MM.1S (cell line): ENCODE data around the gene UTF1.

Experiments used
- DNase-seq: peaks from one replicate; pipeline ENCODE4 v3.0.0-alpha.2; 2015
- H2AFZ ChIP-seq: fragments of 300-600 bp; sonication (generic); 2 replicates; pipeline ENCODE4 v1.6.0; 2016; ENCODE audit warnings: antibody characterized with exemption, low read length
- H3F3A ChIP-seq: fragments of 300-600 bp; sonication (generic); 2 replicates; pipeline ENCODE4 v1.6.1; 2016; ENCODE audit warnings: mild to moderate bottlenecking, antibody characterized with exemption, low read length, moderate library complexity, mixed read lengths; ENCODE audit not compliant: insufficient read depth
- H3K27ac ChIP-seq: fragments of 300-600 bp; sonication (generic); 2 replicates; pipeline ENCODE4 v1.5.1; 2016; ENCODE audit warnings: mild to moderate bottlenecking, low read length
- H3K27me3 ChIP-seq: fragments of 300-600 bp; sonication (generic); replicated peaks from 2 replicates; pipeline ENCODE4 v1.6.0; 2016; ENCODE audit warnings: low read length; ENCODE audit not compliant: insufficient read depth
- H3K36me3 ChIP-seq: fragments of 300-600 bp; sonication (generic); replicated peaks from 2 replicates; pipeline ENCODE4 v1.6.1; 2016; ENCODE audit warnings: mild to moderate bottlenecking, low read length, mixed read lengths; ENCODE audit not compliant: insufficient read depth
- H3K4me1 ChIP-seq: fragments of 300-600 bp; sonication (generic); 2 replicates; pipeline ENCODE4 v1.6.1; 2016; ENCODE audit warnings: low read length, mixed read lengths
- H3K4me2 ChIP-seq: fragments of 300-600 bp; sonication (generic); 2 replicates; pipeline ENCODE4 v1.6.0; 2016; ENCODE audit warnings: low read depth, low read length
- H3K4me3 ChIP-seq: fragments of 300-600 bp; sonication (generic); 2 replicates; pipeline ENCODE4 v1.5.1; 2016; ENCODE audit warnings: low read length, mixed read lengths
- H3K79me2 ChIP-seq: fragments of 300-600 bp; sonication (generic); 2 replicates; pipeline ENCODE4 v1.6.1; 2016; ENCODE audit warnings: mixed run types, low read length, mixed read lengths
- H3K9ac ChIP-seq: fragments of 300-600 bp; sonication (generic); 2 replicates; pipeline ENCODE4 v1.6.1; 2016; ENCODE audit warnings: low read length, mixed read lengths
- H3K9me2 ChIP-seq: fragments of 300-600 bp; sonication (generic); replicated peaks from 2 replicates; pipeline ENCODE4 v1.6.1; 2016; ENCODE audit warnings: mild to moderate bottlenecking, low read length, mixed read lengths; ENCODE audit not compliant: insufficient read depth
- H3K9me3 ChIP-seq: fragments of 300-600 bp; sonication (generic); replicated peaks from 2 replicates; pipeline ENCODE4 v1.6.1; 2016; ENCODE audit warnings: mild to moderate bottlenecking, low read length, mixed read lengths; ENCODE audit not compliant: insufficient read depth
- H4K20me1 ChIP-seq: fragments of 300-600 bp; sonication (generic); 2 replicates; pipeline ENCODE4 v1.6.1; 2016; ENCODE audit warnings: mild to moderate bottlenecking, low read length, moderate library complexity, mixed read lengths; ENCODE audit not compliant: insufficient read depth
- EZH2 ChIP-seq: fragments of 300-600 bp; sonication (generic); optimal IDR thresholded peaks from 2 replicates; pipeline ENCODE3; 2017; ENCODE audit warnings: low read depth, mild to moderate bottlenecking, antibody characterized with exemption, low read length, mixed read lengths
- EZH2phosphoT487 ChIP-seq: fragments of 300-600 bp; sonication (generic); IDR thresholded peaks from 2 replicates; pipeline ENCODE4 v1.6.1; 2018; ENCODE audit warnings: antibody characterized with exemption, low read length
- TF ChIP-seq, protein P1 (sequence below): fragments of 300-600 bp; sonication (generic); IDR thresholded peaks from 2 replicates; pipeline ENCODE4 v1.5.1; 2016; ENCODE audit warnings: antibody characterized with exemption, low read length, mixed read lengths

The UTF1 gene

DNA sequence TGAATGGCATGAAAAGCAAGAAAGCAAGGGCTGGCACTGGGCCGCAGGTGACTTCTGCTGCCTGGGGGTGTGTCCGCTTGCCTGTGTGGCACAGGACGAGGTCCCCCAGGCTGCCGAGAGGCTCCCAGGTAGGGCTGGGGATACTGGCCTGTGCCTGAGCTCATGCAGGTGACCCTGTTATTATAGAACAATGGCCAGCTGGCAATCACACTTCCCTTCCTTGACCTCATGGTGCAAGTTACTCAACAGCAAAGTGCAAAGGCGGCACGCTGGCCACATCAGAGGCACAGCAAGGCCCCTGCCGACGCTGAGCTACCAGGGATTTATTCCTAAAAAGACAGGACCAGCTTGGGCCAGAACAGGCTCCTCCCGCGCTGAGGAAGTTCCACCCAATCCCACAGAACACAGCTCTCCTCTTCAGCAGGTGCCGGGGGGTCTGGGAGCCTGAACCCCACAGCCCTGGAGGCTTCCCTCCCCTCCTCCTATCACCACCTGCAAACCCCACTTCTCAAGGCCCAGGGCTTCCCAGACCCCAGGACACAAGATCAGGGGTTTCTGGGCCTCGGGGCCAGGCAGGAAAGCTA, 48.1 kb downstream of the UTF1 start:
- peaks cover 27% of the 10 kb centered on the region for H3K4me1 ChIP-seq
- DNase-seq = peak; percentile 21
- peak overlapping the region; percentile 89 for H3K27ac ChIP-seq
- H2AFZ ChIP-seq = 0 out of 2 replicates have a peak overlapping the region, but pooled peaks have one; percentile 37
- H3F3A ChIP-seq = peaks cover 35% of the 10 kb centered on the region
- TF ChIP-seq, protein P1, sequence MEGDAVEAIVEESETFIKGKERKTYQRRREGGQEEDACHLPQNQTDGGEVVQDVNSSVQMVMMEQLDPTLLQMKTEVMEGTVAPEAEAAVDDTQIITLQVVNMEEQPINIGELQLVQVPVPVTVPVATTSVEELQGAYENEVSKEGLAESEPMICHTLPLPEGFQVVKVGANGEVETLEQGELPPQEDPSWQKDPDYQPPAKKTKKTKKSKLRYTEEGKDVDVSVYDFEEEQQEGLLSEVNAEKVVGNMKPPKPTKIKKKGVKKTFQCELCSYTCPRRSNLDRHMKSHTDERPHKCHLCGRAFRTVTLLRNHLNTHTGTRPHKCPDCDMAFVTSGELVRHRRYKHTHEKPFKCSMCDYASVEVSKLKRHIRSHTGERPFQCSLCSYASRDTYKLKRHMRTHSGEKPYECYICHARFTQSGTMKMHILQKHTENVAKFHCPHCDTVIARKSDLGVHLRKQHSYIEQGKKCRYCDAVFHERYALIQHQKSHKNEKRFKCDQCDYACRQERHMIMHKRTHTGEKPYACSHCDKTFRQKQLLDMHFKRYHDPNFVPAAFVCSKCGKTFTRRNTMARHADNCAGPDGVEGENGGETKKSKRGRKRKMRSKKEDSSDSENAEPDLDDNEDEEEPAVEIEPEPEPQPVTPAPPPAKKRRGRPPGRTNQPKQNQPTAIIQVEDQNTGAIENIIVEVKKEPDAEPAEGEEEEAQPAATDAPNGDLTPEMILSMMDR = no peak
- TF ChIP-seq EZH2phosphoT487 (no peak), EZH2 (no peak)
- no peaks in the 10 kb centered on the region for H4K20me1 ChIP-seq
- peak overlapping the region; percentile 4; the same call in 1 of the 2 replicates for H3K4me3 ChIP-seq
- H3K9me2 ChIP-seq = no peaks in the 10 kb centered on the region
- H3K9ac ChIP-seq = peak overlapping the region; percentile 41; the same call in 1 of the 2 replicates
- H3K9me3 ChIP-seq = no peaks in the 10 kb centered on the region
- H3K36me3 ChIP-seq = peaks cover 3% of the 10 kb centered on the region
- peaks cover 34% of the 10 kb centered on the region for H3K79me2 ChIP-seq
- H3K27me3 ChIP-seq = no peaks in the 10 kb centered on the region
- H3K4me2 ChIP-seq = peak overlapping the region; percentile 93

DNA sequence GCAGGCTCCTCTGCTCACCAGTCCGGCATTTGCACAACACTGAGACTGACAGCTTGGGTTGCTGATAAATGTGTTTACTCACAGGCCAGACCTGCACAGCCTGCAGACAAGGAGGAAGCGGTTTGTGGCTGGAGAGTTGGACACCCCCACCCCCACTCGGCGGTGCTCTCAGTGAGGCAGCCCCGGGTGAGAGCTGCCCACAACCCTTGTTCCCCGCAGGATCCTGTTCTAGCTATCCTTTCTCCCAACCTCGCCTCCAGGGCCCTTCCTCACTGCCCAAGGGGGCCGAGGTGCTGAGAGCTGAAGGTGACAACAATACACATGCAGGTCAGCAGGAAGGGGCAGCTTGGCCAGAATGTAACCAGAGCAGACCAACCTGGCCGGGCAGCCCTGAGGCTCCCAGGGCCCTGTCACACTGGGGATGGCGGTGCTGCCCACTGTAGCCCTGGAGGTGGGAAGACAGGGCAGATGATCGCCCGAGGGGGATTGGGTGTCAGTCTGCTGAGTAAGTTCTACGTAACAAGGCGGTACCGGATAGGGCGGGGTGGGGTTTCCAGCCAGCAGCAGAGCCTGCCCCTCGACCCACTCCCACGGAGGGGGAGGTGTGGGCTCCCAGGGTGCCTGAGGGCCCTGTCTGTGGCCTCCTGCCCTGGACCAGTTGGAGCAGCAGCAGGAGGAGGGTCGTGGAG, 48.7 kb downstream of the UTF1 start:
- peaks cover 28% of the 10 kb centered on the region for H3K79me2 ChIP-seq
- peak overlapping the region; percentile 89 for H3K27ac ChIP-seq
- H3K27me3 ChIP-seq = no peaks in the 10 kb centered on the region
- DNase-seq = peak; percentile 91
- no peaks in the 10 kb centered on the region for H4K20me1 ChIP-seq
- H3K36me3 ChIP-seq = no peaks in the 10 kb centered on the region
- peaks cover 35% of the 10 kb centered on the region for H3F3A ChIP-seq
- peaks cover 27% of the 10 kb centered on the region for H3K4me1 ChIP-seq
- H3K9ac ChIP-seq = peak overlapping the region; percentile 41; the same call in 1 of the 2 replicates
- 0 out of 2 replicates have a peak overlapping the region, but pooled peaks have one; percentile 37 for H2AFZ ChIP-seq
- peak overlapping the region; percentile 93 for H3K4me2 ChIP-seq
- H3K9me2 ChIP-seq = no peaks in the 10 kb centered on the region
- no peak overlapping the region for H3K4me3 ChIP-seq
- TF ChIP-seq, protein P1 = no peak
- TF ChIP-seq EZH2phosphoT487 = no peak
- H3K9me3 ChIP-seq = no peaks in the 10 kb centered on the region

DNA sequence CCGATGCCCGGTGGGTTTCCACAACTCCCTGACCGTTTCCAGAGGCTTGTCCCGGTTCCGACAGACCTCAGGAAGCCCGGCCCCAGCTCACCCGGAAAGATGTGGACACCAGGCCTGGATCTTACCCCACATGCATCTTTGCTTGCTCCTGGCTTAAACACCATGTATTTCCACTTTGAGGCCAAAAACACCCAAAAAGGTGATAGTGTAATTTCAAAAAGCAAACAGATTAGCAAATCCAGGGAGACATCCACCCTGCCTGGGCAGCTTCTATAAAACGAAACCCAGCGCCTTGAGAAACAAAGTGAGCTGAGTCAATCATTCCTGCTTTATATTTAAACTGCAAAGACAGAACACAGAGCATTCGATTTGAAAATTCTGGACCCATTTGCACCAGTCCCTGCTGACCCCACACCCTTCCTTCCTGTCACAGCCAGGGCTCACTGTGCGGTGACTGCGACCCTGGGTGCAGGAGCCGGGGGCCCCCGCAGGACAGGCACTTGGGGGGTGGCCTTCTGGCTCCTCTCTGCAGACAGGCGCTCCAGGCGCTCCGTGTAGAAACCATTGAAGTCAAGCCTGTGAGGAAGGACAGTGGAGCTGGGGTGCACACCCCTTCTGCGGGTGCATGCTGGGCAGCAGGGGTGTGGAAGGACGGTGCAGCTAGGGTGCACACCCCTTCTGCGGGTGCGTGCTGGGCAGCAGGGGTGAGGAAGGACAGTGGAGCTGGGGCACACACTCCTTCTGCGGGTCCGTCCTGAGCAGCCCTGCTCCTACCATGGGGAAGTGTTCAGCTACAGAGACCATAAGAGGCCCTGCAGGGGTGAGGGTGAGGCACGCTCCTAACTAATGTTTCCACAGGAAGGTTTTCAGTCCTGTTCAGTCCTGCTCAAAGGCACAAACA, 49.6 kb downstream of the UTF1 start:
- Histone ChIP-seq H3F3A (peaks cover 35% of the 10 kb centered on the region), H4K20me1 (no peaks in the 10 kb centered on the region), H3K4me1 (peaks cover 27% of the 10 kb centered on the region), H3K9me3 (no peaks in the 10 kb centered on the region), H3K4me3 (no peak overlapping the region), H3K27me3 (no peaks in the 10 kb centered on the region), H3K36me3 (0 out of 2 replicates have a peak, but pooled peaks cover 3% of the 10 kb centered on the region), H3K9ac (no peak overlapping the region), H3K9me2 (no peaks in the 10 kb centered on the region), H3K27ac (no peak overlapping the region), H3K4me2 (no peak overlapping the region), H2AFZ (no peak overlapping the region), H3K79me2 (peaks cover 20% of the 10 kb centered on the region)
- TF ChIP-seq EZH2 = no peak
- TF ChIP-seq EZH2phosphoT487 = no peak
- TF ChIP-seq, protein P1 = no peak
- DNase-seq = peak; percentile 2
